Small intestine (tissue), 7 donors: Measurements from ENCODE around the gene FRA10AC1. TPM values are rescaled to one million over a fixed set of nuclear protein-coding genes. Genes with fewer than 3 reads are reported as not detected.

Source experiments
- DNase-seq, 2 donors: peaks; one replicate each; pipeline versions ENCODE4 v3.0.0 to v3.0.0-alpha.2; 2013
- FAIRE-seq: peaks from 2 replicates; lab custom pipeline; 2012; peaks lifted over from hg19 to GRCh38; lab: Jason Lieb, UNC
- H3K27ac ChIP-seq, 3 donors: one replicate each; pipeline ENCODE4 v1.5.1; 2013; ENCODE audit warnings: low read length in 2 of 3, mild to moderate bottlenecking in 2 of 3, control low read depth in 1 of 3, inconsistent platforms in 1 of 3, low read depth in 1 of 3, moderate library complexity in 1 of 3
- H3K27me3 ChIP-seq, 3 donors: one replicate each; pipeline ENCODE4 v1.6.1; 2013; ENCODE audit warnings: low read length in 3 of 3, inconsistent platforms in 1 of 3; ENCODE audit not compliant: control insufficient read depth in 3 of 3, insufficient read depth in 3 of 3
- H3K36me3 ChIP-seq, 3 donors: one replicate each; pipeline ENCODE4 v1.6.1; 2013; ENCODE audit warnings: low read length in 3 of 3, inconsistent platforms in 1 of 3, low read depth in 1 of 3, mild to moderate bottlenecking in 1 of 3, moderate library complexity in 1 of 3; ENCODE audit not compliant: control insufficient read depth in 3 of 3, insufficient read depth in 2 of 3
- H3K4me1 ChIP-seq, 3 donors: one replicate each; pipeline ENCODE4 v1.6.1; 2013; ENCODE audit warnings: low read length in 2 of 3, inconsistent platforms in 1 of 3, low read depth in 1 of 3, mild to moderate bottlenecking in 1 of 3, moderate library complexity in 1 of 3; ENCODE audit not compliant: control insufficient read depth in 3 of 3, insufficient read depth in 2 of 3
- H3K4me3 ChIP-seq, 3 donors: one replicate each; pipeline ENCODE4 v1.5.1; 2013; ENCODE audit warnings: low read length in 3 of 3, control low read depth in 1 of 3, inconsistent platforms in 1 of 3, low read depth in 1 of 3, mild to moderate bottlenecking in 1 of 3, moderate library complexity in 1 of 3
- H3K9me3 ChIP-seq, 2 donors: one replicate each; pipeline ENCODE4 v1.6.1; 2013; ENCODE audit warnings: low read depth in 1 of 2, low read length in 1 of 2; ENCODE audit not compliant: control insufficient read depth in 2 of 2, insufficient read depth in 1 of 2
- WGBS, 3 donors: extraction: QIAGEN DNeasy Blood & Tissue Kit; methylation state at CpG; one replicate each; pipeline ENCODE4 v1.1.7; 2013; 5-methylcytosine and 5-hydroxymethylcytosine counted together
- polyA plus RNA-seq, 4 donors: library from polyadenylated mRNA; stranded (reverse) in 3 of 4; unstranded in 1 of 4; fragments of 200-250 nt in 3 of 4; fragments of 120-200 nt in 1 of 4; gene quantifications; one replicate each; pipeline versions ENCODE4 v1.2.1 to v1.2.3, GENCODE V29; 2013
- donor health status: healthy with polysubstance abuse.
- donor health status: control.
- donor health status: control.
- donor health status: Bipolar disorder and iron deficiency.
- donor health status: healthy.

Gene FRA10AC1
- polyA plus RNA-seq, 4 donors = 5.1 to 24.3 (median 7.0) TPM

DNA sequence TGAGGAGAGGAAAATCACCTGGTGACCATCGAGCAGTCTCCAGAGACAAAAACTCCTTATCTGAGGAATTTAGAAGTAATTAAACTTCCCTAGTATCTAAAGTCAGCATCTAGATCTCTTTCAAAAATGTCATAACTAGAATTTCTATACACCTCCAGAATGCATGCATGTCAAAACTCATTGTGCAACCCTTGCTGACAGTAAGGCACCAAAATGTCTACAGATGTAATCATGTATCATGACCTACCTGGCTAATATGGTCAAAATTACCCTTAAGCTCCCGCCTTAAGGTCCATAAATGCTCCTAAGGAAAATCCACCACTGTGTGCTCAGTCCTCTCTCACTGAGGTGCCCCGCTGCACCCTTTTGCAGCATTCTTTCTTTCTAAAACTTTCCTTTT is 39.0 kb upstream of the FRA10AC1 start:
- Histone ChIP-seq H3K27ac (no peak overlapping the region), H3K4me1 (no peaks in the 10 kb centered on the region), H3K4me3 (no peak overlapping the region), H3K9me3 (no peaks in the 10 kb centered on the region), H3K36me3 (no peaks in the 10 kb centered on the region), H3K27me3 (no peaks in the 10 kb centered on the region)
- no peak for DNase-seq
- no peak for FAIRE-seq
- 64 to 76% (median 66%) methylated on average over 3 of the region's 3 CpGs for WGBS, 3 donors

DNA sequence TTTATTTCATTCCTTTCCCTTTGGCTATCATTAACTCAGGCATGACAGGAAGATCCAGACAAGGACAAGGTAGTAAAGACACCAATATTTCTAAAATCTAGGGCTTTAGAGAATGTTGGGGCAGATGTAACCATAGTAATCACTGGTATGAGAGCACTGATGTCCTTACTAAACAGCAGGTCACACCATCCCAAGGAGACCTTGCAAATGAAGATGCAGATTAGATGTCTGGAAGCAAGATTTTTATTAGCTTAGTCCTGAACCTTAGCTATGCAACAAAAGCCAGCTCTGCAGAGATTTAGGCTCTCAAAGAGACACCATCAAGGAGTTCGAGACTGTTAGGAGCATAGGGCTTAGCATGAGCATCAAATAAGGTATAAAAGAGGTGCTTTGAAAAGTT is 23.6 kb upstream of the FRA10AC1 start:
- Histone ChIP-seq H3K27ac (no peak overlapping the region), H3K4me3 (no peak overlapping the region), H3K4me1 (no peaks in the 10 kb centered on the region), H3K27me3 (peaks cover 0 to 5% (median 0%) of the 10 kb centered on the region in 3 donors), H3K9me3 (no peaks in the 10 kb centered on the region), H3K36me3 (no peaks in the 10 kb centered on the region)
- FAIRE-seq (no peak), DNase-seq (no peak)
- WGBS, 3 donors = 76 to 83% (median 80%) methylated on average over 1 of the region's 1 CpG

DNA sequence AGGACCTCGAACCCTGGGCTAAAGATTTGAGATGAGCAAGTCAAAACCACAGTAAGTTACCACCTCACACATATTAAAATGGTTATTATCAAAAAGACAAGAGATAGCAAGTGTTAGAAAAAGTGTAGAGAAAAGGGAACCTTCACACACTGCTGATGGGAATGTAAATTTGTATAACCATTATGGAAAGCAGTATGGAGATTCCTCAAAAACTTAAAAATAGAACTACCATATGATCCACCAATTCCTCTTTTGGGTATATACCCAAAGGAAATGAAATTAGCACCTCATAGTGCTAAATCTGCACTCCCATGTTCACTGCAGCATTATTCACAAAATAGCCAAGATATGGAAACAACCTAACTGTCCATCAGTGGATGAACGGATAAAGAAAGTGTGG is 20.8 kb upstream of the FRA10AC1 start:
- H3K36me3 ChIP-seq = no peaks in the 10 kb centered on the region
- no peaks in the 10 kb centered on the region for H3K9me3 ChIP-seq
- H3K27me3 ChIP-seq = peaks cover 0 to 8% (median 0%) of the 10 kb centered on the region in 3 donors
- no peak for FAIRE-seq
- no peak overlapping the region for H3K4me3 ChIP-seq
- DNase-seq = no peak
- H3K4me1 ChIP-seq = no peaks in the 10 kb centered on the region
- no peak overlapping the region for H3K27ac ChIP-seq
- 62 to 82% (median 66%) methylated on average over 2 of the region's 2 CpGs for WGBS, 3 donors

DNA sequence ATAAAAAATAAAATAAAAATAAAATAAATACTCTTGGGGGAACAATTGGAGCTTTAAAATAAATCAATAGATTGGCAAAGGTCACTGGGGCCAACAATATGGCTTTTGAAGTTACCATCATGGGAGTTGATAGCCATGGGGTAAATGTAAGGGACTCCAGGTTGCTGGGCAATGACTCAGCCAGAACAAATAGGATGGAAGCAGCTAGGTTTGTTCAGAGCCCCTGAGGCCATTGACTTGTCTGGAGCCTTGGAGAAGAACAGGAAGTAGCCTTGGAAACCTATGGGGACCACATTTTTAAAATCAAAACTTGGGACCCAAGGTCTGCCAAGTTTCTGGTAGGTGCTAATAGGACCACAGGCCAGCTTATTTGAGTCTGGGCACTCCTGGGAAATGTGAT is 20.2 kb upstream of the FRA10AC1 start:
- Histone ChIP-seq H3K27me3 (peaks cover 0 to 8% (median 0%) of the 10 kb centered on the region in 3 donors), H3K27ac (no peak overlapping the region), H3K9me3 (no peaks in the 10 kb centered on the region), H3K4me3 (no peak overlapping the region), H3K4me1 (no peaks in the 10 kb centered on the region), H3K36me3 (no peaks in the 10 kb centered on the region)
- DNase-seq (no peak), FAIRE-seq (no peak)

DNA sequence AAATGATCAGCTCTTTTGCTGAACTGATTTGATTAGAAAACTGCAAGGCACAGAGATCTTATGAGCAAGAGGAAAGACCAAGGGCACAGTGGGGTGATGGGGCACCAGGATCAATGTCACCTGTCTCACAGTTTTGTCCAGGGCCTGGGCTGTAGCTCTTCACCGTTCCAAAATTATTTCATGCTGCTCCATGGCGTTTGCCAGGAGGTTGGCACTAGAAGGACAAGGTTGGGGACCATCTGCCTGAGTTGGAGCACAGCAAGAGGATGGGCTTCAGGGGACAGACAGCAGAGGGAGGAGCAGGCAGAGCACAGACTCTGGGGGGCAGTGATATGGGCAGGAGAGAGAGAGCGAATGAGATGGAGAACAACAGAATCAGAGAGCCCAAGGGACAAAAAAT is 17.5 kb upstream of the FRA10AC1 start:
- no peaks in the 10 kb centered on the region for H3K4me1 ChIP-seq
- no peaks in the 10 kb centered on the region for H3K36me3 ChIP-seq
- no peak overlapping the region for H3K4me3 ChIP-seq
- DNase-seq (no peak), FAIRE-seq (no peak)
- 65 to 74% (median 72%) methylated on average over 3 of the region's 3 CpGs for WGBS, 3 donors
- no peaks in the 10 kb centered on the region for H3K9me3 ChIP-seq
- H3K27ac ChIP-seq = no peak overlapping the region
- H3K27me3 ChIP-seq = peaks cover 0 to 3% (median 0%) of the 10 kb centered on the region in 3 donors

DNA sequence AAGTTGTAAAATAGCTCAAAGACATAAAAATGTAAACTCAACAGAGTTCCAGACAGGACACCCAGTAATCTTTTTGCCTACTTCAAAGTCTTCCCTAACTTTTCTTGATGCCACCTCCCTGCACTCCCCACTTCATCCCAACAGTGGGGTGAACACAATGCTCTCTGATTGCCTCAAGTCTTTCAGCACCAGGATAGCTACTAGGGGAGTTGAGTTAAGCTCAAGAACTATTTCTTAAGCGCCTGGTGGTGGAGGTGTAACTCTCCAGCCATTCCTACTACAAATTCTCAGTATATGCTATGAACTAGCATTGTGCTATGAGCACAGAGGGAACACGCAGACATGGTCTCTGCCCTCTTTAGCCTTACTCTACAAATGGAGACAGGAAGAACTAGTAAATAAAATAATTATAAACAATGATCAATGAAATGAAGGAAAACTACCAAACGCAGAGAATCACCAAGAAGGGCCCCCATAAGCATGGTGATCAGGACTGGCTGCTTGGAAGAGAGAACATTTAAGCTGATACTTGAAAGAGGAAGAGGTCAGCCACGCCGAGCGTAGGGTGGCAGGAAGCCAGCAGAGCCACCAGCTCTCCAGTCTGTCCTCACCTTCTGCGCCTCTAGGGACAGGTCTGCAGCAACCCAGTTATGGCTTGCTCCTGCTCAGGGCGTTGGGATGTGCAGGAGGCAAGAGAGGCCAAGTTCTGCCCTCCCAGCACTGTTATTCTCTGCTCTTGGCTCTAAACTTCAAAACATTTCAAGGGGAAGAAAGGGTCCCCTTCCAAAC is 16.7 kb upstream of the FRA10AC1 start:
- no peaks in the 10 kb centered on the region for H3K4me1 ChIP-seq
- H3K27me3 ChIP-seq = peaks cover 0 to 3% (median 0%) of the 10 kb centered on the region in 3 donors
- no peak overlapping the region for H3K4me3 ChIP-seq
- H3K36me3 ChIP-seq = no peaks in the 10 kb centered on the region
- H3K27ac ChIP-seq = no peak overlapping the region
- WGBS, 3 donors = 53 to 58% (median 55%) methylated on average over 8 of the region's 8 CpGs
- no peak for DNase-seq
- H3K9me3 ChIP-seq = no peaks in the 10 kb centered on the region
- FAIRE-seq = no peak

DNA sequence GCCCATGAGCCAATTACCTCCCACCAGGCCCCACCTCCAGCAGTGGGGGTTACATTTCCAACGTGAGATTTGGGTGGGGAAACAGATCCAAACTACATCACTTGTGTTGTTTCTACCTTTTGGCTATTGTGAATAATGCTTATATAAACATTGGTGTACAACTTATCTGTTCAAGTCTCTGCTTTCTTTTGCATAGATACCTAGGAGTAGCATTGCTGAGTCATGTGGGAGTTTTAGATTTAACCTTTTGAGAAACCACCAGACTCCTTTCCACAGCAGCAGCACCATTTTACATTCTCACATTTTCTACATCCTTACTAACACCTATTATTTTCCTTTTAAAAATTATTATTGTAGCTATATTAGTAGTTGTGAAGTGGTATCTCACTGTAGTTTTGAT is 14.4 kb upstream of the FRA10AC1 start:
- no peak for DNase-seq
- 19 to 37% (median 20%) methylated on average over 1 of the region's 1 CpG for WGBS, 3 donors
- no peaks in the 10 kb centered on the region for H3K36me3 ChIP-seq
- peaks cover 0 to 3% (median 0%) of the 10 kb centered on the region in 3 donors for H3K27me3 ChIP-seq
- no peaks in the 10 kb centered on the region for H3K9me3 ChIP-seq
- no peak for FAIRE-seq
- no peaks in the 10 kb centered on the region for H3K4me1 ChIP-seq
- no peak overlapping the region for H3K4me3 ChIP-seq
- H3K27ac ChIP-seq = no peak overlapping the region

DNA sequence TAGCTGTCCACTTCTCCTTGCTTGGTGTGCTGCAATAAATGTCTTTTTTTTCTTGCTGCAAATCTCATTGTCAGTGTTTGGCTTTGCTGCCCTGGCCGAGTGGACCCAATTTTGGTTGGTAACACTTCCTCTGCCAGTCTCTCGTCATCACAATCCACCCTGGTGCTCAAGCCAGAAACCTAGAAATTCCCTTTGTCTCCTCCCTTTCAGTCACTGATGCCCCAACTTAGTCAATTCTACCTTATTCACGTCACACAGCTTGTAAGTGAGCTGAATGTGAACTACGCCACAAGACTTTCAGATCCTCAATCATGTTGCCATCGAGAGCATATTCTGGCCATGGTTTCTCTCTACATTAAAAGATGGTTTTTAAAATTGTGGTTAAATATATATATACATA is 13.0 kb upstream of the FRA10AC1 start:
- Histone ChIP-seq H3K27ac (no peak overlapping the region), H3K9me3 (no peaks in the 10 kb centered on the region), H3K27me3 (peaks cover 0 to 3% (median 0%) of the 10 kb centered on the region in 3 donors), H3K36me3 (no peaks in the 10 kb centered on the region), H3K4me1 (no peaks in the 10 kb centered on the region), H3K4me3 (no peak overlapping the region)
- 77 to 89% (median 79%) methylated on average over 5 of the region's 5 CpGs for WGBS, 3 donors
- DNase-seq (no peak), FAIRE-seq (no peak)

DNA sequence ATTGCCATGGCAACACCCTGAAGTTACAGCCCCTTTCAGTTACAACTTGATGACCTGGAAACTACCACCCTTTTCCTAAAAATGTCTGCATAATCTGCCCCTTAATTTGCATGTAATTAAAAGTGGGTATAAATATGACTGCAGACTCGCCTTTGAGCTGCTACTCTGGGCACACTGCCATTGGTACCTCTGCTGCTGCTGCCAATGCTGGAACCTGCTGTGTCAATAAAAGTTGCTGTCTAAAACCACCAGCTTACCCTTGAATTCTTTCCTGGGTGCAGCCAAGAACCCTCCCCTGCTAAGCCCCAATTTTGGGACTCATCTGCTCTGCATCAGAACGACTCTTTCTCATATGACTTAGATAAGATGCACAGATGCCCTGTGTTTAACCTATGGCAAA is 10.2 kb upstream of the FRA10AC1 start:
- Histone ChIP-seq H3K4me3 (no peak overlapping the region), H3K9me3 (no peaks in the 10 kb centered on the region), H3K27me3 (no peaks in the 10 kb centered on the region), H3K36me3 (no peaks in the 10 kb centered on the region), H3K27ac (no peak overlapping the region), H3K4me1 (no peaks in the 10 kb centered on the region)
- FAIRE-seq (no peak), DNase-seq (no peak)
- 57 to 77% (median 60%) methylated on average over 2 of the region's 2 CpGs for WGBS, 3 donors
